Subcutaneous abdominal adipose tissue (tissue), 5 donors: ENCODE data around the gene STAB1.

Experiments used
- H3K27ac ChIP-seq: one replicate; pipeline ENCODE4 v1.7.0; 2013; ENCODE audit warnings: low read depth, mild to moderate bottlenecking, inconsistent platforms, low read length, moderate library complexity
- H3K27me3 ChIP-seq, 5 donors: one replicate each; pipeline ENCODE4 v1.7.0; 2013; ENCODE audit warnings: low read length in 5 of 5, inconsistent platforms in 1 of 5; ENCODE audit not compliant: control insufficient read depth in 5 of 5, insufficient read depth in 4 of 5
- H3K36me3 ChIP-seq, 5 donors: one replicate each; pipeline ENCODE4 v1.7.0; 2013; ENCODE audit warnings: low read length in 5 of 5; ENCODE audit not compliant: control insufficient read depth in 5 of 5, insufficient read depth in 5 of 5
- H3K4me1 ChIP-seq, 5 donors: one replicate each; pipeline ENCODE4 v1.7.0; 2013; ENCODE audit warnings: low read length in 5 of 5, mild to moderate bottlenecking in 3 of 5, moderate library complexity in 1 of 5; ENCODE audit not compliant: control insufficient read depth in 5 of 5, insufficient read depth in 5 of 5
- H3K4me3 ChIP-seq, 5 donors: one replicate each; pipeline ENCODE4 v1.7.0; 2013; ENCODE audit warnings: low read length in 5 of 5, low read depth in 1 of 5
- H3K9ac ChIP-seq, 5 donors: one replicate each; pipeline ENCODE4 v1.7.0; 2013; ENCODE audit warnings: low read length in 5 of 5, mild to moderate bottlenecking in 4 of 5, moderate library complexity in 3 of 5
- H3K9me3 ChIP-seq, 5 donors: one replicate each; pipeline ENCODE4 v1.7.0; 2013; ENCODE audit warnings: low read length in 5 of 5; ENCODE audit not compliant: control insufficient read depth in 5 of 5
- donor health status: healthy.
- donor health status: healthy.
- donor health status: healthy.
- donor health status: healthy.
- donor health status: healthy.

The STAB1 gene

GRCh38 chr3:52535411-52536111 lies 40.4 kb downstream of the STAB1 start:
- peaks cover 12 to 84% (median 63%) of the 10 kb centered on the region in 5 donors for H3K4me1 ChIP-seq
- H3K27me3 ChIP-seq: no peaks in the 10 kb centered on the region
- H3K4me3 ChIP-seq: peak overlapping the region in 3 of 5 donors; percentile 25 to 83 (median 68)
- no peaks in the 10 kb centered on the region for H3K9me3 ChIP-seq
- H3K9ac ChIP-seq: no peak overlapping the region
- H3K36me3 ChIP-seq: peaks cover 0 to 5% (median 0%) of the 10 kb centered on the region in 5 donors
- H3K27ac ChIP-seq: no peak overlapping the region

GRCh38 chr3:52536112-52536368 lies 40.9 kb downstream of the STAB1 start:
- peaks cover 12 to 79% (median 58%) of the 10 kb centered on the region in 5 donors for H3K4me1 ChIP-seq
- H3K9ac ChIP-seq: no peak overlapping the region
- H3K36me3 ChIP-seq: peaks cover 3 to 8% (median 4%) of the 10 kb centered on the region in 5 donors
- no peak overlapping the region for H3K27ac ChIP-seq
- peak overlapping the region in 4 of 5 donors; percentile 25 to 83 (median 62) for H3K4me3 ChIP-seq
- no peaks in the 10 kb centered on the region for H3K9me3 ChIP-seq
- no peaks in the 10 kb centered on the region for H3K27me3 ChIP-seq

- Histone ChIP-seq H3K4me3 (peak within 1 kb of the TSS; percentile 68 to 93 (median 83)), H3K9ac (peak within 1 kb of the TSS; percentile 12 to 85 (median 77)), H3K27ac (peak within 1 kb of the TSS; percentile 93), H3K27me3 (no peaks in the 10 kb centered on the region), H3K36me3 (peaks cover 3 to 13% (median 7%) of the 10 kb centered on the region in 5 donors), H3K4me1 (peaks cover 12 to 73% (median 53%) of the 10 kb centered on the region in 5 donors), H3K9me3 (no peaks in the 10 kb centered on the region)
Observed at GRCh38 chr3:52536369-52537164, 41.4 kb downstream of the STAB1 start, which contains the start of gene UQCC5. TSS of gene UQCC5 (plus strand) at chr3:52536605. CDS start at chr3:52536756, 151 bp downstream.

- peak overlapping the region; percentile 12 to 85 (median 77) for H3K9ac ChIP-seq
- H3K9me3 ChIP-seq: no peaks in the 10 kb centered on the region
- peak overlapping the region; percentile 68 to 93 (median 83) for H3K4me3 ChIP-seq
- no peaks in the 10 kb centered on the region for H3K27me3 ChIP-seq
- H3K27ac ChIP-seq: peak overlapping the region; percentile 93
- H3K36me3 ChIP-seq: peaks cover 3 to 16% (median 7%) of the 10 kb centered on the region in 5 donors
- H3K4me1 ChIP-seq: peaks cover 11 to 67% (median 48%) of the 10 kb centered on the region in 5 donors
Observed at GRCh38 chr3:52537165-52537620, 42.1 kb downstream of the STAB1 start.

- Histone ChIP-seq H3K9ac (peak overlapping the region in 4 of 5 donors; percentile 12 to 85 (median 72)), H3K27ac (peak overlapping the region; percentile 93), H3K27me3 (no peaks in the 10 kb centered on the region), H3K4me1 (peaks cover 9 to 60% (median 42%) of the 10 kb centered on the region in 5 donors), H3K36me3 (peaks cover 3 to 17% (median 7%) of the 10 kb centered on the region in 5 donors), H3K4me3 (peak overlapping the region; percentile 68 to 93 (median 83)), H3K9me3 (no peaks in the 10 kb centered on the region)
Observed at GRCh38 chr3:52537726-52538421, 42.7 kb downstream of the STAB1 start.

GRCh38 chr3:52539010-52539653 lies 44.0 kb downstream of the STAB1 start:
- Histone ChIP-seq H3K9me3 (no peaks in the 10 kb centered on the region), H3K27ac (peak overlapping the region; percentile 17), H3K4me1 (peaks cover 9 to 52% (median 35%) of the 10 kb centered on the region in 5 donors), H3K4me3 (peak overlapping the region in 1 of 5 donors; percentile 16), H3K9ac (no peak overlapping the region), H3K27me3 (no peaks in the 10 kb centered on the region), H3K36me3 (peaks cover 3 to 22% (median 7%) of the 10 kb centered on the region in 5 donors)

- no peak overlapping the region for H3K4me3 ChIP-seq
- no peaks in the 10 kb centered on the region for H3K9me3 ChIP-seq
- no peak overlapping the region for H3K9ac ChIP-seq
- H3K27ac ChIP-seq: no peak overlapping the region
- no peaks in the 10 kb centered on the region for H3K27me3 ChIP-seq
- peaks cover 6 to 35% (median 10%) of the 10 kb centered on the region in 5 donors for H3K36me3 ChIP-seq
- peaks cover 9 to 36% (median 24%) of the 10 kb centered on the region in 5 donors for H3K4me1 ChIP-seq
Observed at GRCh38 chr3:52541050-52541449, 45.9 kb downstream of the STAB1 start.

GRCh38 chr3:52544937-52545336 lies 49.8 kb downstream of the STAB1 start:
- Histone ChIP-seq H3K27me3 (no peaks in the 10 kb centered on the region), H3K27ac (no peak overlapping the region), H3K9me3 (no peaks in the 10 kb centered on the region), H3K9ac (no peak overlapping the region), H3K36me3 (peaks cover 29 to 65% (median 35%) of the 10 kb centered on the region in 5 donors), H3K4me1 (peaks cover 0 to 2% (median 0%) of the 10 kb centered on the region in 5 donors), H3K4me3 (no peak overlapping the region)

GRCh38 chr3:52546111-52546901 lies 51.2 kb downstream of the STAB1 start:
- H3K9me3 ChIP-seq: no peaks in the 10 kb centered on the region
- no peak overlapping the region for H3K4me3 ChIP-seq
- peaks cover 24 to 72% (median 42%) of the 10 kb centered on the region in 5 donors for H3K36me3 ChIP-seq
- no peak overlapping the region for H3K27ac ChIP-seq
- no peaks in the 10 kb centered on the region for H3K4me1 ChIP-seq
- H3K27me3 ChIP-seq: no peaks in the 10 kb centered on the region
- no peak overlapping the region for H3K9ac ChIP-seq
